H9 (cell line): Measurements from ENCODE around the gene OR9G4. TPM values are rescaled to one million over a fixed set of nuclear protein-coding genes. Genes with fewer than 3 reads are reported as not detected.

Experiments used
- DNase-seq: peaks from one replicate; pipeline ENCODE4 v3.0.0-alpha.2; 2017
- H2AFZ ChIP-seq: one replicate; pipeline ENCODE4 v1.6.1; 2013; ENCODE audit warnings: mild to moderate bottlenecking, low read length, control low read depth, moderate library complexity
- H2AK5ac ChIP-seq: 2 replicates; pipeline ENCODE4 v1.6.1; 2013; ENCODE audit warnings: low read length, control low read depth, mixed read lengths; ENCODE audit not compliant: insufficient read length
- H2BK120ac ChIP-seq: one replicate; pipeline ENCODE4 v1.6.1; 2013; ENCODE audit warnings: low read depth, mild to moderate bottlenecking, low read length, control low read depth, inconsistent platforms; ENCODE audit not compliant: poor library complexity, severe bottlenecking
- H2BK12ac ChIP-seq: 2 replicates; pipeline ENCODE4 v1.6.1; 2013; ENCODE audit warnings: low read length, control low read depth, mixed read lengths, low read depth; ENCODE audit not compliant: insufficient read length
- H2BK15ac ChIP-seq: 2 replicates; pipeline ENCODE4 v1.6.1; 2013; ENCODE audit warnings: low read depth, low read length, control low read depth
- H2BK20ac ChIP-seq: one replicate; pipeline ENCODE4 v1.6.1; 2013; ENCODE audit warnings: low read depth, mild to moderate bottlenecking, low read length, control low read depth, inconsistent platforms; ENCODE audit not compliant: poor library complexity, severe bottlenecking
- H2BK5ac ChIP-seq: 2 replicates; pipeline ENCODE4 v1.6.1; 2013; ENCODE audit warnings: low read length, control low read depth, mixed read lengths; ENCODE audit not compliant: insufficient read length
- H3K14ac ChIP-seq: 2 replicates; pipeline ENCODE4 v1.6.1; 2013; ENCODE audit warnings: low read length, control low read depth; ENCODE audit not compliant: insufficient read depth
- H3K18ac ChIP-seq: 2 replicates; pipeline ENCODE4 v1.6.1; 2013; ENCODE audit warnings: low read depth, mild to moderate bottlenecking, mixed read lengths, low read length, control low read depth; ENCODE audit not compliant: insufficient read length
- H3K23ac ChIP-seq: 2 replicates; pipeline ENCODE4 v1.6.1; 2013; ENCODE audit warnings: low read length, control low read depth, mixed read lengths, low read depth; ENCODE audit not compliant: insufficient read length
- H3K23me2 ChIP-seq: 2 replicates; pipeline ENCODE4 v1.6.1; 2013; ENCODE audit warnings: low read depth, mild to moderate bottlenecking, mixed read lengths, low read length, control low read depth; ENCODE audit not compliant: insufficient read length, poor library complexity, severe bottlenecking
- H3K27ac ChIP-seq: 2 replicates; pipeline ENCODE4 v1.5.1; 2013; ENCODE audit warnings: low read length, control low read depth, mixed read lengths, low read depth; ENCODE audit not compliant: insufficient read length
- H3K27me3 ChIP-seq: 2 replicates; pipeline ENCODE4 v1.6.1; 2013; ENCODE audit warnings: low read length, control low read depth, inconsistent platforms; ENCODE audit not compliant: insufficient read depth
- H3K4ac ChIP-seq: 2 replicates; pipeline ENCODE4 v1.6.1; 2013; ENCODE audit warnings: low read depth, mild to moderate bottlenecking, control low read depth, inconsistent platforms, low read length, moderate library complexity
- H3K4me1 ChIP-seq: 2 replicates; pipeline ENCODE4 v1.6.1; 2013; ENCODE audit warnings: low read length, control low read depth, inconsistent platforms; ENCODE audit not compliant: insufficient read depth
- H3K4me2 ChIP-seq: 2 replicates; pipeline ENCODE4 v1.6.1; 2013; ENCODE audit warnings: low read length, control low read depth, mixed read lengths; ENCODE audit not compliant: insufficient read length, insufficient read depth
- H3K56ac ChIP-seq: 2 replicates; pipeline ENCODE4 v1.6.1; 2013; ENCODE audit warnings: low read depth, mild to moderate bottlenecking, mixed read lengths, low read length, control low read depth; ENCODE audit not compliant: insufficient read length
- H3K79me1 ChIP-seq: 2 replicates; pipeline ENCODE4 v1.6.1; 2013; ENCODE audit warnings: low read depth, mild to moderate bottlenecking, moderate library complexity, low read length, control low read depth, inconsistent platforms; ENCODE audit not compliant: insufficient read depth, poor library complexity, severe bottlenecking
- H3K79me2 ChIP-seq: 2 replicates; pipeline ENCODE4 v1.6.1; 2013; ENCODE audit warnings: low read length, control low read depth, inconsistent platforms; ENCODE audit not compliant: insufficient read depth
- H3K9ac ChIP-seq: 2 replicates; pipeline ENCODE4 v1.6.1; 2013; ENCODE audit warnings: low read length, control low read depth, mixed read lengths; ENCODE audit not compliant: insufficient read length; ENCODE audit errors: extremely low read depth
- H3K9me3 ChIP-seq: one replicate; pipeline ENCODE4 v1.6.1; 2013; ENCODE audit warnings: low read depth, low read length, inconsistent platforms; ENCODE audit not compliant: control insufficient read depth
- H3T11ph ChIP-seq: one replicate; pipeline ENCODE4 v1.6.1; 2013; ENCODE audit warnings: mild to moderate bottlenecking, low read length, control low read depth, inconsistent platforms
- H4K20me1 ChIP-seq: one replicate; pipeline ENCODE4 v1.6.1; 2013; ENCODE audit not compliant: control insufficient read depth, insufficient read length, insufficient read depth
- H4K5ac ChIP-seq: 2 replicates; pipeline ENCODE4 v1.6.1; 2013; ENCODE audit warnings: low read depth, mild to moderate bottlenecking, mixed read lengths, low read length, control low read depth; ENCODE audit not compliant: insufficient read length
- H4K8ac ChIP-seq: replicated peaks from 2 replicates; pipeline ENCODE4 v1.6.1; 2013; ENCODE audit warnings: low read length, control low read depth, mixed read lengths, low read depth; ENCODE audit not compliant: insufficient read length
- H4K91ac ChIP-seq: 2 replicates; pipeline ENCODE4 v1.6.1; 2013; ENCODE audit warnings: low read depth, mild to moderate bottlenecking, moderate library complexity, mixed read lengths, low read length, control low read depth; ENCODE audit not compliant: insufficient read length
- H3K27ac Mint-ChIP-seq, 3 experiments: 2 replicates in 2 of 3; 3 replicates in 1 of 3; pipeline ENCODE4 v1.8.0; 2020 to 2021; ENCODE audit warnings: mixed read lengths in 3 of 3, mild to moderate bottlenecking in 1 of 3, moderate library complexity in 1 of 3
- H3K27me3 Mint-ChIP-seq: 2 replicates; pipeline ENCODE4 v1.8.0; 2021; ENCODE audit warnings: low read depth, mild to moderate bottlenecking, moderate library complexity, mixed read lengths
- H3K36me3 Mint-ChIP-seq, 3 experiments: 2 replicates in 2 of 3; 3 replicates in 1 of 3; pipeline ENCODE4 v1.8.0; 2020 to 2021; ENCODE audit warnings: low read depth in 3 of 3, mixed read lengths in 3 of 3; ENCODE audit not compliant: insufficient read depth in 1 of 3
- H3K4me1 Mint-ChIP-seq, 2 experiments: 2 replicates each; pipeline ENCODE4 v1.8.0; 2020; ENCODE audit warnings: mixed read lengths in 2 of 2
- H3K4me3 Mint-ChIP-seq, 2 experiments: 2 replicates in 1 of 2; 3 replicates in 1 of 2; pipeline ENCODE4 v1.8.0; 2020 to 2021; ENCODE audit warnings: mild to moderate bottlenecking in 2 of 2, mixed read lengths in 2 of 2, moderate library complexity in 1 of 2
- H3K9me3 Mint-ChIP-seq, 2 experiments: 2 replicates in 1 of 2; 3 replicates in 1 of 2; pipeline ENCODE4 v1.8.0; 2020; ENCODE audit warnings: mild to moderate bottlenecking in 2 of 2, mixed read lengths in 2 of 2, moderate library complexity in 1 of 2
- WGBS: extraction: QIAGEN DNeasy Blood & Tissue Kit; methylation state at CpG from one replicate; pipeline ENCODE4 v1.1.7; 2013; ENCODE audit warnings: missing lambda C conversion rate, low lambda C conversion rate, mixed read lengths; ENCODE audit not compliant: insufficient read length; ENCODE audit errors: extremely low coverage; 5-methylcytosine and 5-hydroxymethylcytosine counted together
- total RNA-seq: library from RNA; stranded (reverse); gene quantifications from 2 replicates; pipeline ENCODE4 v1.2.1, GENCODE V29; 2021
- TF ChIP-seq, protein P1 (sequence below): fragments of 200-600 bp; sonication (generic); conservative IDR thresholded peaks from 3 replicates; pipeline ENCODE4 v1.8.0; 2021; ENCODE audit warnings: antibody characterized with exemption, mild to moderate bottlenecking

OR9G4 gene
- total RNA-seq, 1 experiment from 2014 or later = not detected

DNA sequence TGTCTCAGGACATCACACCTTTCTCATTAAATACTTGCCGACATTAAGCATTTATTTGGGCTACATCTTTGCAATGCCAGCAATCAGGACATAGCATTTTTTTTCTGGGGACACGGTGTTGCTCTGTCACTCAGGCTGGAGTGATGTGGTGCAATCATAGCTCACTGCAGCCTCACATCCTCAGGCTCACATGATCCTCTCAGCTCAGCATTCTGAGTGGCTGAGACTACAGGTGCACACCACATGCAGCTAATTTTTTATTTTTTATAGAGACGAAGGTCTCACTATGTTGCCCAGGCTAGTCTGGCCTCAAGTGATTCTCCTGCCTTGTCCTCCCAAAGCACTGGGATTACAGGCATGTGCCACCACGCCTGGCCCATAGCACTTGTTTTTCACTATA is 28.0 kb downstream of the OR9G4 start:
- no CpG with 5 or more reads among the region's 4 CpGs for WGBS

More for the DNA sequence above, 28.0 kb downstream of the OR9G4 start:
- Histone ChIP-seq H4K5ac (no peak overlapping the region), H3K23ac (no peak overlapping the region), H3K4me1 (no peaks in the 10 kb centered on the region), H3K4me2 (no peak overlapping the region), H2BK12ac (no peak overlapping the region), H2AK5ac (no peak overlapping the region), H3K27me3 (no peaks in the 10 kb centered on the region), H3K18ac (no peak overlapping the region), H2BK15ac (no peak overlapping the region), H2BK20ac (no peak overlapping the region), H3K56ac (no peak overlapping the region), H3K79me1 (no peaks in the 10 kb centered on the region), H4K8ac (no peak overlapping the region), H3K14ac (no peak overlapping the region), H2AFZ (no peak overlapping the region), H3K4ac (no peak overlapping the region), H2BK120ac (no peak overlapping the region), H3K9ac (no peak overlapping the region), H3K23me2 (no peaks in the 10 kb centered on the region), H4K91ac (no peak overlapping the region), H2BK5ac (no peak overlapping the region), H3T11ph (no peak overlapping the region), H3K27ac (no peak overlapping the region), H4K20me1 (no peaks in the 10 kb centered on the region), H3K79me2 (no peaks in the 10 kb centered on the region), H3K9me3 (no peaks in the 10 kb centered on the region)
- Mint-ChIP-seq H3K27ac (no peak overlapping the region), H3K4me3 (no peak overlapping the region), H3K4me1 (no peaks in the 10 kb centered on the region), H3K27me3 (no peaks in the 10 kb centered on the region), H3K9me3 (no peaks in the 10 kb centered on the region), H3K36me3 (no peaks in the 10 kb centered on the region)
- no peak for DNase-seq
- TF ChIP-seq, protein P1, sequence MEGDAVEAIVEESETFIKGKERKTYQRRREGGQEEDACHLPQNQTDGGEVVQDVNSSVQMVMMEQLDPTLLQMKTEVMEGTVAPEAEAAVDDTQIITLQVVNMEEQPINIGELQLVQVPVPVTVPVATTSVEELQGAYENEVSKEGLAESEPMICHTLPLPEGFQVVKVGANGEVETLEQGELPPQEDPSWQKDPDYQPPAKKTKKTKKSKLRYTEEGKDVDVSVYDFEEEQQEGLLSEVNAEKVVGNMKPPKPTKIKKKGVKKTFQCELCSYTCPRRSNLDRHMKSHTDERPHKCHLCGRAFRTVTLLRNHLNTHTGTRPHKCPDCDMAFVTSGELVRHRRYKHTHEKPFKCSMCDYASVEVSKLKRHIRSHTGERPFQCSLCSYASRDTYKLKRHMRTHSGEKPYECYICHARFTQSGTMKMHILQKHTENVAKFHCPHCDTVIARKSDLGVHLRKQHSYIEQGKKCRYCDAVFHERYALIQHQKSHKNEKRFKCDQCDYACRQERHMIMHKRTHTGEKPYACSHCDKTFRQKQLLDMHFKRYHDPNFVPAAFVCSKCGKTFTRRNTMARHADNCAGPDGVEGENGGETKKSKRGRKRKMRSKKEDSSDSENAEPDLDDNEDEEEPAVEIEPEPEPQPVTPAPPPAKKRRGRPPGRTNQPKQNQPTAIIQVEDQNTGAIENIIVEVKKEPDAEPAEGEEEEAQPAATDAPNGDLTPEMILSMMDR = no peak
